Neutrophil (primary cell): ENCODE measurements around the gene TMSB4X.

Source experiments
- H3K27ac ChIP-seq: fragments of 200-600 bp; sonication (generic); 2 replicates; pipeline ENCODE4 v1.5.1; 2016; ENCODE audit warnings: mild to moderate bottlenecking, moderate library complexity
- H3K27me3 ChIP-seq: fragments of 200-600 bp; sonication (generic); 2 replicates; pipeline ENCODE4 v1.6.0; 2016; ENCODE audit warnings: mild to moderate bottlenecking
- H3K36me3 ChIP-seq: fragments of 200-600 bp; sonication (generic); 2 replicates; pipeline ENCODE4 v1.5.1; 2017
- H3K4me1 ChIP-seq, 2 experiments: fragments of 200-600 bp in 1 of 2; sonication (generic) in 1 of 2; 1 replicate in 1 of 2; 2 replicates in 1 of 2; pipeline versions ENCODE4 v1.5.1 to v1.6.1; 2013 to 2016; ENCODE audit warnings: low read depth in 1 of 2, low read length in 1 of 2, mild to moderate bottlenecking in 1 of 2, moderate library complexity in 1 of 2; ENCODE audit not compliant: control insufficient read depth in 1 of 2, insufficient read depth in 1 of 2
- H3K4me3 ChIP-seq, 2 experiments: fragments of 200-600 bp in 1 of 2; sonication (generic) in 1 of 2; 1 replicate in 1 of 2; 2 replicates in 1 of 2; pipeline ENCODE4 v1.5.1; 2013 to 2016; ENCODE audit warnings: low read depth in 1 of 2, low read length in 1 of 2, mild to moderate bottlenecking in 1 of 2, moderate library complexity in 1 of 2
- H3K9me3 ChIP-seq: fragments of 200-600 bp; sonication (generic); 2 replicates; pipeline ENCODE4 v1.5.1; 2016
- CTCF ChIP-seq: fragments of 200-600 bp; sonication (generic); IDR thresholded peaks from 2 replicates; pipeline ENCODE4 v1.5.1; 2016; ENCODE audit warnings: antibody characterized with exemption

TMSB4X gene

GRCh38 chrX:12972243-12972642, 2.7 kb upstream of the TMSB4X start:
- H3K27ac ChIP-seq = peak overlapping the region; percentile 99
- TF ChIP-seq CTCF = no peak

DNA sequence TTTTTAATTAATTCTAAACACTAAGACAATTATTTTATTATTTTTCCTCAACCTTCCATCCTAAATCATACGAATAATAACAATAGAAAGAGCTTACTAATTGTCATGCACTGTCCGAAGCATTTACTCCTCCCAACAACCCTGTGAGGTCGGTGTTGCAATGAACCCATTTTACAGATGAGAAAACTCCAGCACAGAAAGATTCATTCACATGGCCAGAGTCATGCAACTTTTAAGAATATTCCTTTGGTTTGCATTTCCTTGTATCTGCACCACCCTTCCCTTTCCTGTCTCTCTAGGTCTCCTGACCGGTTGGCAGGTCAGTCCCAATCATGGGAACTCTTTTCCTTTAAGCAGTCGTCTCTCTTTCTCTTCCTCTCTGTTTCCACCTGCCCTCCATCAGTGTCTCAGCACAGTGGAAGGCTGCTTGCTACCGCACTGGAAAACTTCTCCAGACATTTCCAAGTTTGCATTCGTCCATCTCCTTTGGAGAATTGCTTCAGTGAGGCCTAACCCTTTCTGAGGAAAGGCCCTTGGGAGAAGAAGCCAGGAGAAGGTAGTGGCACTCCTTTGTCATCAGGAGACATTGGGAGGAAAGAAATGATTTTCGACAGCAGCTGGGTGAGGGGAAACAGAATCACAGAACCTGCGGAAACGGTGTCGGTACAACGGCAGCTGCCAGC, 1.9 kb upstream of the TMSB4X start:
- Histone ChIP-seq H3K4me3 (peak overlapping the region; percentile 78 to 89), H3K9me3 (no peaks in the 10 kb centered on the region), H3K27ac (peak overlapping the region; percentile 99), H3K36me3 (peaks cover 15% of the 10 kb centered on the region), H3K4me1 (peaks cover 42 to 69% of the 10 kb centered on the region in 2 experiments), H3K27me3 (no peaks in the 10 kb centered on the region)
- no peak for TF ChIP-seq CTCF

More at GRCh38 chrX:12972243-12972642, 2.7 kb upstream of the TMSB4X start:
- Histone ChIP-seq H3K36me3 (peaks cover 10% of the 10 kb centered on the region), H3K4me1 (peaks cover 48 to 69% of the 10 kb centered on the region in 2 experiments), H3K9me3 (no peaks in the 10 kb centered on the region), H3K4me3 (peak overlapping the region in 1 of 2 experiments; percentile 78), H3K27me3 (no peaks in the 10 kb centered on the region)

DNA sequence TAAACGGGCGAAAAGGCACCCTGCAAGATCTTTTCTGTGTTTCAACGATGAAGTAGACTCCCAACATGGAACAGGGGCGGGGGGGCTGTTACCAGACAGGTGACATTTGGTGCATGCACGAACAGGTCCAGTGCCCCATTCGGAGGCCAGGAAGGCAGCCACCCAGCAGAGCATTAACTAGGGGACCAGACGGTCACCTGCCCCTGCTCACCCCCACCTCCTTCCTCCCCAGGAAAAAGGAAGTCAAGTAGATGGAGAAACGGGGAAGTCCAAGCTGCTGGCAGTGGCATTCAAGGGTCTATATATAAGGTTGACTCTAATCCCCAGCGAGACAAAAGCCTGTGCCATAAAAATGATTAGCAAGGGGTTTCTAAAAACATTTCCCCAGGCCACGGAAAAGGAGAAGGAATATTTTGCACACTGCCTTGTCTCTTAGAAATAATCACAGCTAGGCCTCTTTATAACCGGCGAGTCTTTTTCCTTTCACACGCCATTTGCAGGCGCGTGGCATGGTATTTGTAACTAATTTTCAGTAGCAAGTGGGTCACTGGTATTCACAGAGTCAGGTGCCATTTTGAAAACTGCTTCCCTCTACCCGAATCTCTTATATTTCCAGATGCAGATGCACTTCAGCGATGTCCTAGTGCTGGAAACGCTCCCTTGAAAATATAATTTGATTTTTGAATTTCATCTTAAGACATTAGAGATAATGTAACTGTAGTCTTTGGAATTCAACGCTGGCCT, 1.2 kb upstream of the TMSB4X start:
- Histone ChIP-seq H3K27me3 (no peaks in the 10 kb centered on the region), H3K27ac (peak overlapping the region; percentile 99), H3K9me3 (no peaks in the 10 kb centered on the region), H3K4me1 (peaks cover 37 to 71% of the 10 kb centered on the region in 2 experiments), H3K4me3 (peak overlapping the region; percentile 78 to 89), H3K36me3 (peaks cover 15% of the 10 kb centered on the region)
- TF ChIP-seq CTCF = no peak

DNA sequence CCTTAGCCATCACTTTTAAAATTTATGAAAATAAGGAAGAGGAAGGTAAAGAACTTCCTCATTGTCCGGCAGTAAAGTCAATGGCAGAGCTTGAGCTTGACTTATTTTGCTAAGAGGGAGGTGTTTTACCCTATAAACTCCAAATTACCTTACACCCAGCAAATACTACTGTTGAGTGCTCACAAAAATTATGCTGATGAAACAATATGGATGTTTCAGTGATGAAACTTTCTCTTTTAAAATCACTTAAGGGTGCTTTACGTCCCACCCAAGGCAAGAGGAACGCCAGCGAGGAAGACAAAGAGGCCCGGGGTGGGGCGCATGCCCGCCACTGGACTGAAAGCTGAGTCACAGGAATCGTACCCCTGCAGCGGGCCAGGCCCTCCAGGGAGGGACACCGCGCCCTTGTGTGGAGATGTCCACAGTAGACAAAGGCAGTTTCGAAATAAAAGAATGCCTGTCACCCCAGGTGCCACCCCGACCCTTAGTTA, 560 bp upstream of the TMSB4X start:
- no peak for TF ChIP-seq CTCF
- peaks cover 15% of the 10 kb centered on the region for H3K36me3 ChIP-seq
- H3K4me3 ChIP-seq = peak overlapping the region; percentile 78 to 89

GRCh38 chrX:12975670-12975965, 708 bp downstream of the TMSB4X start:
- Histone ChIP-seq H3K27me3 (no peaks in the 10 kb centered on the region), H3K27ac (peak overlapping the region; percentile 99)
- TF ChIP-seq CTCF = no peak

More for the DNA sequence above, 560 bp upstream of the TMSB4X start:
- no peaks in the 10 kb centered on the region for H3K9me3 ChIP-seq
- H3K27me3 ChIP-seq = no peaks in the 10 kb centered on the region
- peaks cover 43 to 73% of the 10 kb centered on the region in 2 experiments for H3K4me1 ChIP-seq
- H3K27ac ChIP-seq = peak overlapping the region; percentile 99

More at GRCh38 chrX:12975670-12975965, 708 bp downstream of the TMSB4X start:
- Histone ChIP-seq H3K4me1 (peaks cover 42 to 73% of the 10 kb centered on the region in 2 experiments), H3K36me3 (peaks cover 15% of the 10 kb centered on the region), H3K9me3 (no peaks in the 10 kb centered on the region), H3K4me3 (peak overlapping the region; percentile 78 to 89)
